Neutrophil (primary cell): ENCODE data around the gene TUBA4B.

Source experiments
- H3K27ac ChIP-seq: fragments of 200-600 bp; sonication (generic); 2 replicates; pipeline ENCODE4 v1.5.1; 2016; ENCODE audit warnings: mild to moderate bottlenecking, moderate library complexity
- H3K27me3 ChIP-seq: fragments of 200-600 bp; sonication (generic); 2 replicates; pipeline ENCODE4 v1.6.0; 2016; ENCODE audit warnings: mild to moderate bottlenecking
- H3K36me3 ChIP-seq: fragments of 200-600 bp; sonication (generic); 2 replicates; pipeline ENCODE4 v1.5.1; 2017
- H3K4me1 ChIP-seq, 2 experiments: fragments of 200-600 bp in 1 of 2; sonication (generic) in 1 of 2; 1 replicate in 1 of 2; 2 replicates in 1 of 2; pipeline versions ENCODE4 v1.5.1 to v1.6.1; 2013 to 2016; ENCODE audit warnings: low read depth in 1 of 2, low read length in 1 of 2, mild to moderate bottlenecking in 1 of 2, moderate library complexity in 1 of 2; ENCODE audit not compliant: control insufficient read depth in 1 of 2, insufficient read depth in 1 of 2
- H3K4me3 ChIP-seq, 2 experiments: fragments of 200-600 bp in 1 of 2; sonication (generic) in 1 of 2; 1 replicate in 1 of 2; 2 replicates in 1 of 2; pipeline ENCODE4 v1.5.1; 2013 to 2016; ENCODE audit warnings: low read depth in 1 of 2, low read length in 1 of 2, mild to moderate bottlenecking in 1 of 2, moderate library complexity in 1 of 2
- H3K9me3 ChIP-seq: fragments of 200-600 bp; sonication (generic); 2 replicates; pipeline ENCODE4 v1.5.1; 2016
- CTCF ChIP-seq: fragments of 200-600 bp; sonication (generic); IDR thresholded peaks from 2 replicates; pipeline ENCODE4 v1.5.1; 2016; ENCODE audit warnings: antibody characterized with exemption

Gene TUBA4B

GRCh38 chr2:219289537-219290361 lies 36.7 kb downstream of the TUBA4B start:
- peaks cover 6 to 7% of the 10 kb centered on the region in 2 experiments for H3K4me1 ChIP-seq
- H3K9me3 ChIP-seq, result no peaks in the 10 kb centered on the region
- peaks cover 22% of the 10 kb centered on the region for H3K36me3 ChIP-seq
- no peak for TF ChIP-seq CTCF
- H3K27ac ChIP-seq, result no peak overlapping the region
- H3K4me3 ChIP-seq, result no peak overlapping the region
- H3K27me3 ChIP-seq, result peaks cover 49% of the 10 kb centered on the region

GRCh38 chr2:219290381-219291171 lies 37.5 kb downstream of the TUBA4B start:
- no peak for TF ChIP-seq CTCF
- no peak overlapping the region for H3K27ac ChIP-seq
- peaks cover 11% of the 10 kb centered on the region in 2 experiments for H3K4me1 ChIP-seq
- H3K9me3 ChIP-seq, result no peaks in the 10 kb centered on the region
- no peak overlapping the region for H3K4me3 ChIP-seq
- peaks cover 14% of the 10 kb centered on the region for H3K36me3 ChIP-seq
- peaks cover 57% of the 10 kb centered on the region for H3K27me3 ChIP-seq

- TF ChIP-seq CTCF, result no peak
- peaks cover 65% of the 10 kb centered on the region for H3K27me3 ChIP-seq
- H3K36me3 ChIP-seq, result peaks cover 6% of the 10 kb centered on the region
- no peak overlapping the region for H3K4me3 ChIP-seq
- H3K4me1 ChIP-seq, result peaks cover 11% of the 10 kb centered on the region in 2 experiments
- H3K27ac ChIP-seq, result no peak overlapping the region
- H3K9me3 ChIP-seq, result no peaks in the 10 kb centered on the region
Observed at GRCh38 chr2:219291394-219291793, 38.4 kb downstream of the TUBA4B start.

GRCh38 chr2:219291910-219292490 lies 39.0 kb downstream of the TUBA4B start:
- TF ChIP-seq CTCF, result no peak
- H3K27ac ChIP-seq, result no peak overlapping the region
- H3K36me3 ChIP-seq, result no peaks in the 10 kb centered on the region
- H3K27me3 ChIP-seq, result peaks cover 71% of the 10 kb centered on the region
- H3K9me3 ChIP-seq, result no peaks in the 10 kb centered on the region
- H3K4me3 ChIP-seq, result no peak overlapping the region
- peaks cover 11% of the 10 kb centered on the region in 2 experiments for H3K4me1 ChIP-seq

- Histone ChIP-seq H3K9me3 (no peaks in the 10 kb centered on the region), H3K36me3 (no peaks in the 10 kb centered on the region), H3K27me3 (peaks cover 75% of the 10 kb centered on the region), H3K4me1 (peaks cover 11% of the 10 kb centered on the region in 2 experiments), H3K27ac (no peak overlapping the region), H3K4me3 (no peak overlapping the region)
- TF ChIP-seq CTCF, result no peak
Observed at GRCh38 chr2:219292616-219293015, 39.6 kb downstream of the TUBA4B start.
